Neural cell (in vitro differentiated cells): Measurements from ENCODE around the gene BMP7. TPM values are rescaled to one million over a fixed set of nuclear protein-coding genes. Genes with fewer than 3 reads are reported as not detected.

ENCODE experiments used
- H2AFZ ChIP-seq: fragments of 200-600, 300-800 bp; sonication (generic), shearing (Covaris generic); 2 replicates; pipeline ENCODE4 v1.6.0; 2014; ENCODE audit warnings: low read depth, mild to moderate bottlenecking, antibody characterized with exemption, low read length, moderate library complexity
- H3F3A ChIP-seq: fragments of 200-600 bp; shearing (Covaris generic); 2 replicates; pipeline ENCODE4 v1.6.1; 2016; ENCODE audit warnings: mild to moderate bottlenecking, moderate library complexity, mixed read lengths, antibody characterized with exemption, low read length; ENCODE audit not compliant: insufficient read depth, poor library complexity, severe bottlenecking
- H3K27ac ChIP-seq: fragments of 200-600, 300-800 bp; sonication (generic), shearing (Covaris generic); 2 replicates; pipeline ENCODE4 v1.5.1; 2014; ENCODE audit warnings: mild to moderate bottlenecking, low read length, moderate library complexity
- H3K27me3 ChIP-seq: fragments of 300-800, 200-600 bp; sonication (generic), shearing (Covaris generic); 2 replicates; pipeline ENCODE4 v1.6.0; 2014; ENCODE audit warnings: mild to moderate bottlenecking, low read depth, low read length, moderate library complexity; ENCODE audit not compliant: insufficient read depth
- H3K36me3 ChIP-seq: fragments of 300-800, 200-600 bp; sonication (generic), shearing (Covaris generic); 2 replicates; pipeline ENCODE4 v1.5.1; 2014; ENCODE audit warnings: mild to moderate bottlenecking, antibody characterized with exemption, low read length, moderate library complexity; ENCODE audit not compliant: insufficient read depth
- H3K4me2 ChIP-seq: fragments of 300-800, 200-600 bp; sonication (generic), shearing (Covaris generic); 2 replicates; pipeline ENCODE4 v1.6.0; 2014; ENCODE audit warnings: mild to moderate bottlenecking, low read length
- H3K4me3 ChIP-seq: fragments of 300-800, 200-600 bp; sonication (generic), shearing (Covaris generic); 2 replicates; pipeline ENCODE4 v1.5.1; 2014; ENCODE audit warnings: mild to moderate bottlenecking, low read length, moderate library complexity
- H3K79me2 ChIP-seq: fragments of 200-600 bp; shearing (Covaris generic); replicated peaks from 2 replicates; pipeline ENCODE4 v1.6.0; 2014; ENCODE audit warnings: mild to moderate bottlenecking, low read length, moderate library complexity; ENCODE audit not compliant: insufficient read depth
- H3K9ac ChIP-seq: fragments of 300-800, 200-600 bp; sonication (generic), shearing (Covaris generic); 2 replicates; pipeline ENCODE4 v1.6.1; 2016; ENCODE audit warnings: mild to moderate bottlenecking, low read length, mixed read lengths
- H3K9me2 ChIP-seq: fragments of 200-600 bp; shearing (Covaris generic); 2 replicates; pipeline ENCODE4 v1.6.1; 2016; ENCODE audit warnings: mild to moderate bottlenecking, low read length, mixed read lengths; ENCODE audit not compliant: insufficient read depth
- H3K9me3 ChIP-seq: fragments of 200-600, 300-800 bp; sonication (generic), shearing (Covaris generic); 2 replicates; pipeline ENCODE4 v1.6.1; 2016; ENCODE audit warnings: mild to moderate bottlenecking, mixed run types, low read length, moderate library complexity, mixed read lengths
- H4K20me1 ChIP-seq: fragments of 200-600 bp; shearing (Covaris generic); 2 replicates; pipeline ENCODE4 v1.6.1; 2016; ENCODE audit warnings: mild to moderate bottlenecking, mixed run types; ENCODE audit not compliant: insufficient read depth
- EP300 ChIP-seq: fragments of 450-650 bp; conservative IDR thresholded peaks from 2 replicates; pipeline ENCODE4 v1.6.1; 2014; ENCODE audit warnings: antibody characterized with exemption, mild to moderate bottlenecking, moderate library complexity; ENCODE audit not compliant: poor library complexity, severe bottlenecking
- EZH2 ChIP-seq: fragments of 200-600, 300-800 bp; shearing (Covaris generic), sonication (generic); IDR thresholded peaks from 2 replicates; pipeline ENCODE4 v1.6.1; 2014; ENCODE audit warnings: antibody characterized with exemption, low read length, borderline replicate concordance, mild to moderate bottlenecking; ENCODE audit not compliant: insufficient read depth, poor library complexity, severe bottlenecking
- MXI1 ChIP-seq: fragments of 450-650 bp; conservative IDR thresholded peaks from 2 replicates; pipeline ENCODE4 v1.6.1; 2014; ENCODE audit warnings: antibody characterized with exemption, mild to moderate bottlenecking; ENCODE audit not compliant: poor library complexity, severe bottlenecking
- POLR2AphosphoS5 ChIP-seq: IDR thresholded peaks from 2 replicates; pipeline ENCODE4 v1.6.1; 2012
- RAD21 ChIP-seq: fragments of 450-650 bp; conservative IDR thresholded peaks from 2 replicates; pipeline ENCODE4 v1.6.1; 2014; ENCODE audit warnings: antibody characterized with exemption, mild to moderate bottlenecking, moderate library complexity
- SMC3 ChIP-seq: fragments of 450-650 bp; conservative IDR thresholded peaks from 2 replicates; pipeline ENCODE4 v1.6.1; 2014; ENCODE audit warnings: antibody characterized with exemption, mild to moderate bottlenecking, moderate library complexity; ENCODE audit not compliant: poor library complexity
- TAF1 ChIP-seq: IDR thresholded peaks from 2 replicates; pipeline ENCODE4 v1.6.1; 2012; ENCODE audit warnings: low read depth
- polyA plus RNA-seq: library from polyadenylated mRNA; depleted of rRNA; stranded (reverse); fragments of >200 nt; gene quantifications from 2 replicates; pipeline ENCODE4 v1.2.3, GENCODE V29; 2014
- TF ChIP-seq, protein P1 (sequence below): IDR thresholded peaks from 2 replicates; pipeline ENCODE4 v1.6.1; 2012; ENCODE audit warnings: borderline replicate concordance
- TF ChIP-seq, protein P2 (sequence below): fragments of 450-650 bp; IDR thresholded peaks from 2 replicates; pipeline ENCODE4 v1.5.1; 2014; ENCODE audit warnings: antibody characterized with exemption, mild to moderate bottlenecking, moderate library complexity; ENCODE audit not compliant: poor library complexity, severe bottlenecking

Gene BMP7
- polyA plus RNA-seq, 1 donor from 2014 or later: 3.6 TPM

DNA sequence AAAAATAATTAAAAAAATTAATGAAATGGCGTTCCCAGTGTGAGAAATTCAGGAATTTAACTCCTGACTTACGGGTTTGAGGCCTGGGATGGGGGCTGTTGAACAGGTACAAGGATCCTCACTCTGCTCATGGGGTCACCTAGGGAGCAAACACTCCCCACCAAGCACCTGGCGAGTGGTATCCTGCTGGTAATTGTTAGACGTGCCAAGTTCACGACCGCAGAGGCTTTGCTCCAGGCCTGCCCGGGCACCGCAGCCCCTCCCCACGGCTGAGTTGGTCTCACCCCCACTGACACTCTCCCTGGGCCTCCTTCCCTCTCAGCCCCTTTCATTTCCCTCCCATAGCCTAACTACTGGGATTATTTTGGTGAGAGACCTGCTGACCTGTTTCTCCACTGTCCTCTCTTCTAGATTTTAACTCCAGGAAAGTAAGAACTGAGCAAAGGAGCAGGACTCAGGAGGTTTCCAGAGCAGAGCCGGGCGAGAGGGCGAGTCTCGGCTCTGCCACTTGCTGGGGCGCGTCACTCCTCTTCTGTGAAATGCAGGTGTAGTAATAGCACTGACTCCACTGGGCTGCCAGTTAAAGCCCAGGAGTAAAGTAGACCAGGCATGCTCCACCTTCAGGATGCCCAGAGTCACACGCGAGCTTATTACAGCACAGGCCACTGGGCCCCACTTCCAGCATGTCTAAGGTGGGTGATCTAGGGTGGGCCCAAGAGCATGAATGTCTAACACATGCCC is 22.8 kb downstream of the BMP7 start:
- no peaks in the 10 kb centered on the region for H3K36me3 ChIP-seq
- no peaks in the 10 kb centered on the region for H4K20me1 ChIP-seq
- H3K79me2 ChIP-seq: no peaks in the 10 kb centered on the region
- no peak overlapping the region for H3K4me3 ChIP-seq
- H3K9me3 ChIP-seq: no peaks in the 10 kb centered on the region
- H3K4me2 ChIP-seq: no peak overlapping the region
- no peaks in the 10 kb centered on the region for H3K9me2 ChIP-seq
- H3K27me3 ChIP-seq: no peaks in the 10 kb centered on the region
- H3K9ac ChIP-seq: no peak overlapping the region
- H3F3A ChIP-seq: no peaks in the 10 kb centered on the region
- H3K27ac ChIP-seq: no peak overlapping the region
- H2AFZ ChIP-seq: no peak overlapping the region
- TF ChIP-seq, protein P1, sequence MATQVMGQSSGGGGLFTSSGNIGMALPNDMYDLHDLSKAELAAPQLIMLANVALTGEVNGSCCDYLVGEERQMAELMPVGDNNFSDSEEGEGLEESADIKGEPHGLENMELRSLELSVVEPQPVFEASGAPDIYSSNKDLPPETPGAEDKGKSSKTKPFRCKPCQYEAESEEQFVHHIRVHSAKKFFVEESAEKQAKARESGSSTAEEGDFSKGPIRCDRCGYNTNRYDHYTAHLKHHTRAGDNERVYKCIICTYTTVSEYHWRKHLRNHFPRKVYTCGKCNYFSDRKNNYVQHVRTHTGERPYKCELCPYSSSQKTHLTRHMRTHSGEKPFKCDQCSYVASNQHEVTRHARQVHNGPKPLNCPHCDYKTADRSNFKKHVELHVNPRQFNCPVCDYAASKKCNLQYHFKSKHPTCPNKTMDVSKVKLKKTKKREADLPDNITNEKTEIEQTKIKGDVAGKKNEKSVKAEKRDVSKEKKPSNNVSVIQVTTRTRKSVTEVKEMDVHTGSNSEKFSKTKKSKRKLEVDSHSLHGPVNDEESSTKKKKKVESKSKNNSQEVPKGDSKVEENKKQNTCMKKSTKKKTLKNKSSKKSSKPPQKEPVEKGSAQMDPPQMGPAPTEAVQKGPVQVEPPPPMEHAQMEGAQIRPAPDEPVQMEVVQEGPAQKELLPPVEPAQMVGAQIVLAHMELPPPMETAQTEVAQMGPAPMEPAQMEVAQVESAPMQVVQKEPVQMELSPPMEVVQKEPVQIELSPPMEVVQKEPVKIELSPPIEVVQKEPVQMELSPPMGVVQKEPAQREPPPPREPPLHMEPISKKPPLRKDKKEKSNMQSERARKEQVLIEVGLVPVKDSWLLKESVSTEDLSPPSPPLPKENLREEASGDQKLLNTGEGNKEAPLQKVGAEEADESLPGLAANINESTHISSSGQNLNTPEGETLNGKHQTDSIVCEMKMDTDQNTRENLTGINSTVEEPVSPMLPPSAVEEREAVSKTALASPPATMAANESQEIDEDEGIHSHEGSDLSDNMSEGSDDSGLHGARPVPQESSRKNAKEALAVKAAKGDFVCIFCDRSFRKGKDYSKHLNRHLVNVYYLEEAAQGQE: no peak
- TF ChIP-seq RAD21 (no peak), EZH2 (no peak), SMC3 (no peak), EP300 (no peak), MXI1 (no peak), TAF1 (no peak), POLR2AphosphoS5 (no peak)
- TF ChIP-seq, protein P2, sequence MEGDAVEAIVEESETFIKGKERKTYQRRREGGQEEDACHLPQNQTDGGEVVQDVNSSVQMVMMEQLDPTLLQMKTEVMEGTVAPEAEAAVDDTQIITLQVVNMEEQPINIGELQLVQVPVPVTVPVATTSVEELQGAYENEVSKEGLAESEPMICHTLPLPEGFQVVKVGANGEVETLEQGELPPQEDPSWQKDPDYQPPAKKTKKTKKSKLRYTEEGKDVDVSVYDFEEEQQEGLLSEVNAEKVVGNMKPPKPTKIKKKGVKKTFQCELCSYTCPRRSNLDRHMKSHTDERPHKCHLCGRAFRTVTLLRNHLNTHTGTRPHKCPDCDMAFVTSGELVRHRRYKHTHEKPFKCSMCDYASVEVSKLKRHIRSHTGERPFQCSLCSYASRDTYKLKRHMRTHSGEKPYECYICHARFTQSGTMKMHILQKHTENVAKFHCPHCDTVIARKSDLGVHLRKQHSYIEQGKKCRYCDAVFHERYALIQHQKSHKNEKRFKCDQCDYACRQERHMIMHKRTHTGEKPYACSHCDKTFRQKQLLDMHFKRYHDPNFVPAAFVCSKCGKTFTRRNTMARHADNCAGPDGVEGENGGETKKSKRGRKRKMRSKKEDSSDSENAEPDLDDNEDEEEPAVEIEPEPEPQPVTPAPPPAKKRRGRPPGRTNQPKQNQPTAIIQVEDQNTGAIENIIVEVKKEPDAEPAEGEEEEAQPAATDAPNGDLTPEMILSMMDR: no peak

DNA sequence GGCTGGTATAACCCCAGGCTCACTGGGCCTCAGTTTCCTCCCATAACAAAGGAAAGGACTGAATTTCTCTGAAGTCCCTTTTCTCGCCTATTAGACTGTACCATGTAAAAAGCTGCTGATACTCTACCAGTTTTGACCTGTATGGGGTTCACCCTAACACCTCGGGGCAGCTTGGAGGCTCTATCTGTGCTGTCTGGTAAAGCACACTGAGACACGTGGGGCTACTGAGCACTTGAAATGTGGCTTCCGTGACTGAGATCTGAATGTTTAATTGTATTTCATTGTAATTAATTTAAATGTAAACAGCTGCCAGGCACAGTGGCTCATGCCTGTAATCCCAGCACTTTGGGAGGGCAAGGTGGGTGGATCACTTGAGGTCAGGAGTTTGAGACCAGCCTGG is 24.0 kb downstream of the BMP7 start:
- TF ChIP-seq POLR2AphosphoS5: no peak
- no peak for TF ChIP-seq SMC3
- TF ChIP-seq EZH2: no peak
- TF ChIP-seq TAF1: no peak
- TF ChIP-seq, protein P1: no peak
- TF ChIP-seq MXI1: no peak
- no peak for TF ChIP-seq EP300
- TF ChIP-seq, protein P2: no peak
- TF ChIP-seq RAD21: no peak
- Histone ChIP-seq H3K36me3 (no peaks in the 10 kb centered on the region), H3K27ac (no peak overlapping the region), H3K9me3 (no peaks in the 10 kb centered on the region), H3K79me2 (no peaks in the 10 kb centered on the region), H2AFZ (no peak overlapping the region), H3K27me3 (no peaks in the 10 kb centered on the region), H3K9me2 (no peaks in the 10 kb centered on the region), H4K20me1 (no peaks in the 10 kb centered on the region), H3F3A (no peaks in the 10 kb centered on the region), H3K4me3 (no peak overlapping the region), H3K4me2 (no peak overlapping the region), H3K9ac (no peak overlapping the region)
